GM21717 (cell line): ENCODE data around the gene P2RX3.

Experiments used
- ATAC-seq: cut with Tn5 transposase; IDR thresholded peaks from one replicate; pipeline ENCODE4 v1.9.1; 2021; ENCODE audit warnings: mild to moderate bottlenecking, moderate library complexity; ENCODE audit not compliant: unreplicated experiment

The P2RX3 gene

DNA sequence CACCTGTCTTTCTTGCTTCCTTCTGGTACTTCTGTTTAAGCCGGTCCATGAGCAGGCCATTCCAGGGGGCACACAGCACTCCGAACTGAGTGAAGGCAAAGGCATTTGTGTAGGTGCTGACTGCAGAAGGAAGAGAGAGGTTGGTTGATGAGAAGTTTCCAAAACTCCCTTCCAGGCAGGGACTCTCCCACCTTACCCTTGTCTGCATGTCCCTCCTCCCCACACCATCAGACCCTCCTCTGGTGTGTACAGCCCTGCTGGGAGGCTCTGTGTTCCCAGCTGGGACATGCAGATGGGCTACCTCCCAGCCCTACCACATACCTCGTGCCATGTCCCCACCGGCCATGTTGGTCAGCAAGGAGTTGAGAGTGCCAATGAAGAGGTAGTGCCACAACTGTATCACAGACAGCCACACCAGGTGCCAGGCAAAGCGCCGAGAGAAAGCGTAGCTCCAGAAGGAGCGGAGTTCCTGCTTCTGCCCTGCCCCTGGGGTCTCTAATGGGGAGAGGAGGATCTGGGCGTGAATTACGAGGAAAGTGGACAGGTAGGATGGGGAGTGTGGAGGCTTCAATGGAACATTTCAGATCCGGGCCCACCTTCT, 76.6 kb downstream of the P2RX3 start:
- no peak for ATAC-seq

DNA sequence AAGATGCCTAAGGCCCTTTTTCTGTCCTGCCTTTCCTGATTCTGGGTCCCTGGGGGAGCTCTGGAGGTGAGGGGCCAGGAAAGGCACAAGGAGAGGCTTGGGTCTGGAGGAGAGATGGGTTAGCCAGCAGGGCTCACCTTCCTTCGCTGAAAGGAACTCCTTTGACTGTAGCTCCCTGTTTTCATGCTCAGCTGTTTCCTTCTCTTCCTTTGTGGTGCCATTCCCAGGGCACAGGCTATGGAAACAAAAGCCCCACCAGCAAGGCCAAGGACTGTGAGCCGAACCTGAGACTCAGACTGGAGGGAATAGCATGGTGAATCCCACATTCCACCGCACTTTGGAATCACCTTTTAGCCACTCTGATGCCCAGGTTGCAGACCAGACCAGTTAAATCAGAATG, 78.3 kb downstream of the P2RX3 start:
- ATAC-seq = no peak

DNA sequence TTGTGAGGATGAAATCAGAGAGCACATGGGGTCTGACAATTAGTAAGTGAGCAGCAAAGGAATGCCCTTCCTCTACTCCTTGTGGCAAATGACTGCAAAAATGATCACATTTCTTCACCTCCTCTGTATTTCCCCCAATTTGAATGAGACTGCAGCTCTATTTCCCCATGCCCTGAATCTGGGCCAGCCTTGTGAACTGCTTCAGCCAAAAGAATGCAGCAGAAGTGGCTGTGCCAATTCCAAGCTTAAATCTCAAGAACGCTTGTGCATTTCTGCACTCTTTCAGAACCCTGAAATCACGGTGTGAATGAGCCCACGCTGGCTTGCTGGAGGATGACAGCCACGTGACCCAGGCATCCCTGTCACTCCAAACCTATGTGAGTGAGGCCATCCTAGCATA, 78.9 kb downstream of the P2RX3 start:
- no peak for ATAC-seq

DNA sequence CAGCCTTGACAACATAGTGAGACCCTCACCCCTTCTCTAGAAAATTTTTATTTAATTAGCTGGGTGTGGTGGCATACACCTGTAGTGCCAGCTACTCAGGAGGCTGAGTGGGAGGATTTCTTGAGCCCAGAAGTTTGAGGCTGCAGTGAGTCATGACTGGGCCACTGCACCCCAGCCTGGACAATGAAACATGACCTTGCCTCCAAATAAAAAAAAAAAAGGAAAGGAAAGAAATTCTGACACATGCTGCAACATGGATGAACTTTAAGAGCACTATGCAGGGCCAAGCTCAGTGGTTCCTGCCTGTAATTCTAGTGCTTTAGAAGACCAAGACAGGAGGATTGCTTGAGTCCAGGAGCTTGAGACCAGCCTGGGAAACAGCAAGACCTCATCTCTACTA, 80.0 kb downstream of the P2RX3 start:
- ATAC-seq = no peak

- no peak for ATAC-seq
These were observed 81.0 kb downstream of the P2RX3 start for GRCh38 chr11:57419146-57419545.

GRCh38 chr11:57421066-57421465, 82.9 kb downstream of the P2RX3 start:
- ATAC-seq = no peak

DNA sequence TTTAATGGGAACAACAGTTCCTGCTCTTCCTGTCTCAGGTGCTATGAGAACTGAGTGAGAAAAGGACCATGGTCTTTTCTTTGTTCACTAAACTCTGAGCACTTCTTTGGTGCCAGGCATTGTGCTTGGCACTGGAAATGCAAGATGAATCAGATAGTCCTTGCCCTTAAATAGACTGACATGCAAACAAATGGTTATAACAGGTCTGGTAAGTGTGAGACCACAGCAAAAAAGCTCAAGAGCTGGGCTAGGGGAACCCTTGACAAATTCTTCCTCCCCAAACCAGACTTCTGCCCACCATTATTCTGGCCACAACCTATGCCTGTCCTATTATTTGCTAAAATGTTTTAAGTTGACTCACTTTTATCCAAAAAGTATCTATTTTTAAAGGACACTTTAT, 83.7 kb downstream of the P2RX3 start:
- no peak for ATAC-seq
